MM.1S (cell line): ENCODE results near the gene ABHD18.

Experiments
- EZH2 ChIP-seq: fragments of 300-600 bp; sonication (generic); optimal IDR thresholded peaks from 2 replicates; pipeline ENCODE3; 2017; ENCODE audit warnings: low read depth, mild to moderate bottlenecking, antibody characterized with exemption, low read length, mixed read lengths
- EZH2phosphoT487 ChIP-seq: fragments of 300-600 bp; sonication (generic); IDR thresholded peaks from 2 replicates; pipeline ENCODE4 v1.6.1; 2018; ENCODE audit warnings: antibody characterized with exemption, low read length
- TF ChIP-seq, protein P1 (sequence below): fragments of 300-600 bp; sonication (generic); IDR thresholded peaks from 2 replicates; pipeline ENCODE4 v1.5.1; 2016; ENCODE audit warnings: antibody characterized with exemption, low read length, mixed read lengths

GRCh38 chr4:127916512-127916911 is 48.7 kb upstream of the ABHD18 start:
- TF ChIP-seq, protein P1, sequence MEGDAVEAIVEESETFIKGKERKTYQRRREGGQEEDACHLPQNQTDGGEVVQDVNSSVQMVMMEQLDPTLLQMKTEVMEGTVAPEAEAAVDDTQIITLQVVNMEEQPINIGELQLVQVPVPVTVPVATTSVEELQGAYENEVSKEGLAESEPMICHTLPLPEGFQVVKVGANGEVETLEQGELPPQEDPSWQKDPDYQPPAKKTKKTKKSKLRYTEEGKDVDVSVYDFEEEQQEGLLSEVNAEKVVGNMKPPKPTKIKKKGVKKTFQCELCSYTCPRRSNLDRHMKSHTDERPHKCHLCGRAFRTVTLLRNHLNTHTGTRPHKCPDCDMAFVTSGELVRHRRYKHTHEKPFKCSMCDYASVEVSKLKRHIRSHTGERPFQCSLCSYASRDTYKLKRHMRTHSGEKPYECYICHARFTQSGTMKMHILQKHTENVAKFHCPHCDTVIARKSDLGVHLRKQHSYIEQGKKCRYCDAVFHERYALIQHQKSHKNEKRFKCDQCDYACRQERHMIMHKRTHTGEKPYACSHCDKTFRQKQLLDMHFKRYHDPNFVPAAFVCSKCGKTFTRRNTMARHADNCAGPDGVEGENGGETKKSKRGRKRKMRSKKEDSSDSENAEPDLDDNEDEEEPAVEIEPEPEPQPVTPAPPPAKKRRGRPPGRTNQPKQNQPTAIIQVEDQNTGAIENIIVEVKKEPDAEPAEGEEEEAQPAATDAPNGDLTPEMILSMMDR: no peak
- no peak for TF ChIP-seq EZH2
- TF ChIP-seq EZH2phosphoT487: no peak
